ACHN (cell line): ENCODE measurements around the gene FOXP1.
"Not testable (repeated sequence)": the region's sequence is repeated elsewhere in the genome, so short reads cannot be mapped to it uniquely, and the experiment has no call there.

Experiments used
- DNase-seq: peaks from one replicate; pipeline ENCODE4 v3.0.0-alpha.2; 2015
- in situ Hi-C: cut with HindIII; loops from 2 replicates; pipeline ENCODE4 v1.10.0; 2017; ENCODE audit warnings: low sequenced_read_pairs, low pct_ligation_motif_present, low pct_unique_long_range_greater_than_20kb

The FOXP1 gene

DNA sequence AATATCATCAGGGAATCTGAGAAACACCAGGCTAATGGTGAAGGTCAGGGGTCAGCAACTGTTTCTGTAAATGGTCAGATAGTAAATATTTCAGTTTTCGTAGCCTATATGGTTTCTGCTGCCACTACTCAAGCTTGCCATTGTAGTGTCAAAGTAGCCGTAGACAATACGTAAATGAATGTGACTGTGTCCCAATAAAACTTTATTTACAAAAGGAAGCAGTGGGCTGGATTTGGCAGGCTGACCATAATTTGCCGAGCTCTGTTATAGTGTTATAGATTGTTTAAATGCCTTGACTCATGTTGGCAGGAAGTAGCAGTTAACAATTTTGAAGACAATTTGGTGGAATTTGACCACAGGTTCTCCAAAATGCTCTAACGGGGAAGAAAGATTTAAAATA lies 548.2 kb downstream of the FOXP1 start:
- no peak for DNase-seq
- in situ Hi-C loops = no loop called here

DNA sequence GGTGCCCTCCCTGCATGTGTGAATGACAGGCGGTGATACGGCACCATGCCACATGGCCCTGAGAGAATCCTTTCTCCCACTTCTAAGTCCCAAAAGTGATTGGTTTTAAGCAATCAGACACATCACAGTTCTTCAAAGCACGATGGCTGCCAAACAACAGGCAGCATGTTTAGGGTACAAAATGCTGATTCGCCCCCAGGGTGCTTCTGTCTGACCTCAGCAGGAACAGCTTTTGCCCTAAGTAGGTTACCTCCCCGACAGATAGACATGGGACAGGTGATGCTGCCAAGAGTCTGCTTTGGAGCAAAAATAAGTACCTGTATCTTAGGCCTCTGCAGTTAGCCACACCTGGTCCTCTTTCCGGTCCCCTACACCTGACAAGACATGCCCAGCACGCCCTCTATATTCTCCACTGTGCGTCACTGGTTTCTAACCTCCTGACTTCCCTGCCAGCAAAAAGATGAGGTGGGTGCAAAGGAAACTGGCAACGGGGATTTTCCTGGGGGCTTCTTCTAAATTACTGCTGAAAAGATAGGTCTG lies 549.8 kb downstream of the FOXP1 start:
- DNase-seq = no peak
- in situ Hi-C loops = no loop called here

DNA sequence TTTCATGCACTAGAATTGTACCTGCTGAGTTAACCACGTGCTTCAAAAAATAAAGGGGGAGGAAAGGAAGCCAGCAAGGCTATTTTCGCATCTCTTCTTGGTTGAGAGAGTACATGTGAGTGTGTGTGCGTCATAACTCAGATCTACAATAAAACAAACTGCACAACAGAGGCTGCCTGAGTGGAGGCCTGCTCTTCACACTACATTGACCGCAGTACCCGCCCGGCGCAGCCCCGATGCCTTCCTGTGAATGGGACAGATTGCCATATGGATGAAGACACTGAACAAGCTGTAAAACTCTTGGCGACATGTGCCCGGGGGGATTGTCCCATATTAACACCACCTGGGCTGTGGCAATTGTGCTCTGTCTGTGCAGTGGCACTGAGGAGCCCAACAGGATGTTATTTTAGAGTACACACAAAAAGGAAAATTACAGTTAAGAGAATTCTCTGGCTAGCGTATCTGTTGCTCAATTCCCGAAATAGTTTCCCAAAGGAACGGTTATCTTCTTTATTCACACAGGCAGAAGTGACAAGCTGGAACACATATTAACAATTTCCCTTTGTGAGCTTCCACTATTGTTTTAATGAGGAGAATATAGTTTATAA lies 551.5 kb downstream of the FOXP1 start:
- DNase-seq = no peak
- in situ Hi-C loops = no loop called here

DNA sequence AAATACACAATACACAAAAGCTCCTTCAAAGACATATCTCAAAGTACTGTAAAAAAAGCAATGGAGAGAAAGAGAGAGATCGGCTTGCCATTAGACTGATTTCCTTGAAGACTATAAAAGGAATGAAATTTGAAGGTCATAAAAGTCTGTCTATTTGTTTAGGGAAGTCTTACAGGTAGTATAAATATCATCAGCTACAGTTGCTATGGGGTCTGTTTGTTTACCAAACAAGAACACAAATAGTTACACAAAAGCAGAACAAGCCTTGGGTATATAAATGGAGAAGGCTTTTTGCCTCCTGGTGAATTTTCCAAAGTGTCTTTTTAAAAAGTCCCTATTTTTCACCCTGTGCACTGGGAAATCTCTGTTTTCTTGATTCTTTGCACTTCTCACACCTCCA lies 552.3 kb downstream of the FOXP1 start:
- in situ Hi-C loops = no loop called here
- DNase-seq = no peak

DNA sequence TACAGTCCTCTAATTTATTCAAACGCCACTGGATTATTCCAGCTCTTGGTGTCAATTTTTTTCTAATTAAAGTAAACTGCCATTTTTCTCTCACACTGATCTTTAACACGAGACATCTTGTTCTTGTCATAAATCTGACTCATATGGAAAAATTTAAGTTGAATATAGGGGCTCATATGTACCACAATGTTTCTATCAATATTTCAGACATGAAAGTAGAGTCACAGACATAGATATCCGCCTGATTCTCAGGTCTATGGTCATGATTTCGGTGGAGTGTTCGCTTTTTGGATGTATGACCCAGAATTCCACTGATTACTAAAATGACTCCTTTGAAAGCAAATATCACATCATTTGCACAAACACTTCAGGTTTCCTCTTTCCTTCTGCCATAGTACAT lies 552.8 kb downstream of the FOXP1 start:
- in situ Hi-C loops = no loop called here
- DNase-seq = no peak

DNA sequence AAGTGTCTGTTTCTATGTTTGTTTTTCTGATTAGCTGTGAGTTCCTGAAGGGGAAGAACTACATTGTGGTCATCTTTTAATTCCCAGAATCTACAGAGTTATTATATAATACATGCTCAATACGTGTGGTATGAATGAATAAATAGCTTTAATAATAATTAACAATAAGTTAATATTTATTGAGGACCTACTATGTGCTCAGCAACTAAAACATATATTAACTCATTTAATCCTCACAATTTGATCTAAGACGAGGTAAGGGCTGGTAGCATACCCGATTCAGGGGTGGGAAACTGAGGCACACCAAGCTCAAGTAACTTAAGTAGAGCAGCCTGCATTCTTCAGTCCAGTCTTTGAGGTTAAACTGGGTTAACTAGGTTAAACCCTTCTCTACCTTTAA lies 553.8 kb downstream of the FOXP1 start:
- in situ Hi-C loops = no loop called here
- DNase-seq = no peak

DNA sequence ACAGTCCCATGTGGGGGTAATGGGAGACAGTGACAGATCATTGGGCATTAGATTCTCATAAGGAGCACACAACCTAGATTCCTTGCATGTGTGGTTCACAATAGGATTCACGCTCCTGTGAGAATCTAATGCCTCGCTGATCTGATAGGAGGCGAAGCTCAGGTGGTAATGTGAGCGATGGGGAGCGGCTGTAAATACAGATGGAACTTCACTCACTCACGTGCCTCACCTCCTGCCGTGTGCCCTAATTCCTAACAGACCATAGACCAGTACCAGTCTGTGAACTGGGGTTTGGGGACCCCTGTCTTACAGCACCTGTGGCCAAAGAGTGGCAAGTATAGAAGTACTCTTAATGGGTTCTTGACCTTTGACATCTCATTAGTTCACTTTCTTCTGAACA lies 554.7 kb downstream of the FOXP1 start:
- in situ Hi-C loops = no loop called here
- DNase-seq = no peak

DNA sequence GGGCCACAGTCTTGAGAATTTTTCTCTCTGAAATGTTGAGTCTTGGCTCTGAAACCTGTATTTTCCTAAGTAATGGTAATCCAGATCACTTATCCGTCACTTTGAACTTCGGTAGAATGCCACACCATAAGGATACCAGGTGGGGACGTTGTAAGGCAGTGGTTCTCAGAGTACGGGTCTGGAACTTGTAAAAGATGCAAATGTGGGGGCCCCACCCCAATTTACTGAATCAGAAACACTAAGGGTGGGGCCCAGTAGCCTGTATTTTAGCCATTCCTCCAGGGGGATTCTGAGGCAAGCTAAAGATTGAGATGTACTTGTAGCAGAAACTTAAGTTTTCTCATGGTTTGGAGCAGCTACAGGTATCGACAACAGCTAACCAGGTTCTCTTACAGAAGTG lies 555.3 kb downstream of the FOXP1 start:
- DNase-seq = no peak
- in situ Hi-C loops = no loop called here

DNA sequence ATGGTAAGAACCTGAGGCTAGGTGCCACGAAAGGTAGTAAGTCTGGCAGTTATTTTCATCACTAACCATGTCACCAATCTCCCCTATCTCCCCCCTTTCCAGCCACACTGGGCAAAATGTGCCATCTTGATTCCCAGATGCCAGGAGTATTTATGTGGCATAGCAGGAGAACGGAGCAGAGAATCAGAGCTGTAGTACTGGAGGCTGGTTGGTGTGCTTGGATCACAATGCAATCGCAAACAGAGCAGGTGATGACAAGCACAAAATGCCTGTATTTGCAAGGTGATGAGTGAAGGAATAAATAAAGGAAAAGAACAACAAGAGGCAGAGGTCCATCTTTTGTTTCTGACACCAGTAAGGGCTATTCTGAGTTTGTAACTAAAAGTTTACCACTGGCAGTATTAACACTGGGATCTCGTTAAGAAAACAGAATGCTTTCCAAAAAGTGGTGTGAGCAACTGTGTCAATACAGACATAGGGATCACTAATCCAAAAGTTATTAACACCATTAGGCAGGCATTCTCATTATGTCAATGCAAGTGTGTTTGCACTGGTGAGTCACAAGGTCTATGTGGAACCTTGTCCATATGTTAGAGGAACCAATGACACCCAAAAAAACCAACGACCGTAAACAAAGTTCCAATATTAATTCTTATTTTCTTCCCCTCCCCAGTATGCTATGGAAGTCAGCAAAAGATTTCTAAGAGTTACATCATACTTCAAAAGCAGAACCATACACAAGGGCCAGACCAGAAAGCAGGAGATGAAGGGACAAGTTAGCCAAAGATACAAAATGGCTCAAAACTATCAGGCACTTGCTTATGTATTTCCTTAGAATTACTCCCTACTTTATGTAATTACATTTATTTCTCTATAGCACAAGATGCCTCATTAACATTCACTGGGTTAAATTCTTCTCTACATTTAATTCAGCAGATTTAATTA lies 556.6 kb downstream of the FOXP1 start:
- DNase-seq = no peak

DNA sequence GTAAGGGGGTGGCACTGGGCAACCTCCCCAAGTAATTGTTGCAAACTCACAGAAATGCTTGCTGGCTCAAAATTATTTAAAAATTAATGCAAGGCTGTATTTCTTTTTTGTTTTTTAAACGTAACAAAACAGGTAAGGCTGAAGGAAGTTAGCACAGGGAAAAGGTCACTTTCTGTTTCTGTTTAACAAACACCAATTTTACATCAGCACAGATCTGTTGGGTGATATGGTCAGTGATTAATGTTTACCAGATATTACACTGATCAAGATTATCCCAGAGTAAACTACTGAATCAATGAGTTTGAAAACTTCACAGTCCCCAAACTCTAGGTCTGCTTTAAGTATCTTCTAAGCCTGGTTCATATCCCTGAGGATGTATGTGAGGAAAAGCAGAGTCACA lies 558.0 kb downstream of the FOXP1 start:
- DNase-seq = no peak
- in situ Hi-C loops = no loop called here

More for the DNA sequence above, 556.6 kb downstream of the FOXP1 start:
- in situ Hi-C loops = no loop called here

DNA sequence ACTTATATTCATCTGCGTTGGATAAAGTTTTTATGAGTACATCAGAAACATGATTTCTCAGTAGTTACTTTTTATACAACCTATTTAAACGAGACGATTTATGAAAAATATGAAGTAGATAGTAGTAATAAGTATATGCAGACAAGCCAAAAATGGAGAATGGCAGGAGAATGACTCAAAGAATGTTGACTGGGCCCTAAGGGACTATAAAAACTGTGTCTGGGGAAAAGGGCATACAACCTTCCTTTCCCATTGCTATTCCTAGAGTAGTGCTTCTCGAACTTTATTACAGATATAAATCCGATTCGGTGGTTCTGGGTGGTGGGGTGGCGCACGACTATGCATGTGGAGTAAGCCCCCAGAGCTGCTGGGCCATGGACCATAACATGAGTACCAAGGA lies 558.5 kb downstream of the FOXP1 start:
- in situ Hi-C loops = no loop called here

DNA sequence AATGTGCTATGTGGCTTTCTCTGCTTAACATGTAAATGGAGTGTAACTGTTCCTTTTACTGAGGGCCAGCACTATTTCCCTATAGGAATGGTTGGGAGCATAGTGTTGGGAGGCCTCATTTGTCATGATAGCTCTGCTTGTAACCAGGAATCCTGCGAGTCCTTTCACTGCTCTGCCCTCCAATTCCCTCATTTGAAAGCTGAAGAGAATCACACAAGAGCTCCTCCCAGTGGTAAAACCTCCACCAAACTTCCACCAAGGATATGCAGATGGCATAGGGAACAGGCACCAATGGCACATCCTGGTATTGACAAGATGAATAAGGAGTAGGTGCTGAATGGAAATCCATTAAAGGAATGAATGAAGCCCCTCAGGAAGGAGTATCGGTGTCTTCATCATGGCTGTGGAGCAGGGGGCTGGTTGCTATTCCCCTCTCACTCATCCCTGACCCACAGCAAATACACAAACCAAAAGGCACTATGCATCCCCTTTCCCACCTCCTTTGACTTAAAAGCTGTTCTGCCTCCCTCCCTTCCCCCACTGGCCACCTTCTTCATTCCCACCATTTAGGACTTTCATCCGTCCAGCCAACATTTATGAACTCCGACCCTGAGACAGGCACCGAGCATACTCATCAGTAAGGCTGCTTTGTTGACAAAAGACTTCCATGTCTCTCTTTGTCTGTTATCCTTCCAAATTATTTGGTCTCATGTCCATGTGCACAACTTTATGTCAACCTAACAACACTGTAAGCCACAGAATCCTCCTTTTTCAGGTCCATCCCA lies 560.8 kb downstream of the FOXP1 start:
- in situ Hi-C loops = no loop called here
- DNase-seq = peak; percentile 41

More for the DNA sequence above, 558.5 kb downstream of the FOXP1 start:
- no peak for DNase-seq

DNA sequence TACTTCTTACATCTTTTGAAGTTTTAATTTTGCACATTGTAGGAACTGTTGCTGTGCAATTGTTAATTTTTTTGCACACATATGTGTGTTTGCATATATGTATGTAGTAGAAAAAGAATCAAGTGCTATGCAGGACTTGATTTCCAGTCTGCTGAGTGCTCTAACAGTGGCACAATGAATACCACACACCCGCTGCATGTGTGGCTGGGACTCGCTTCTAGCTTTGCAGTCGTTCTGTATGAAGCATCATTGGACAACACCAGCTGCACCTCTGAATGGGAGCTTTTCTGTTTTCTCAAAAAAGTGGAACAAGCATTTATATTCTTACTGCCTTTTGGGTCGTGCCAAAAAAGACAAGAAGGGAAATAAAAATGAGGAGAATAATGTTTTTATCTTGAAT lies 564.7 kb downstream of the FOXP1 start:
- in situ Hi-C loops = no loop called here

DNA sequence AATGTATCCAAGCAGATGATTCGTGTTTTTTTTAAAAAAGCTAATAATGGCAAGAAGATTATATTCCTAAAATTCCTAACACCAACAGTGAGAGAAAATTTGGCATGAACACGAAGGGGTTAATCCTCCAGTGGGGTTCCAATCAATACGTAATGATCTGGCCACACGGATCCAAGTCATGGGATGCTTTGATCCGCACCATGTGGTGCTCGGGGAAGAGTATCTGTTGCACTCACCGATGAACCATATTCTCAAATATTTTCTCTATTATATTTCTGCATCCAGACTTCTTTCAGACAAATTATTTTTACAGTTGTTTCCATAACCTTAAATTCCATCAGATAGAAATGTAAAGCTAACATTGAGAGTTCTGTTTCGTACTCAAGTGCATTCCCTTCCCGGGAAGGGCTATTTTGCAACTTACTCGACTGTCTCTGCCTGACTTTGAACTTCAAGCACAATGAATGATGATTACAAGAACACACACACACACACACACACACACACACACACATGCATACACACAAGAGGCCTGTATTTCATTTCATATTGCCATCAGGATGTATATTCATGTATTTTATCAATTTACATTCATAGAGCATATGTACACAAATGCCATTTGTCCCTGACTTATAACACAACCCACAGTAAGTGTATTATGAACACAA lies 567.2 kb downstream of the FOXP1 start:
- in situ Hi-C loops = no loop called here

More for the DNA sequence above, 564.7 kb downstream of the FOXP1 start:
- no peak for DNase-seq

DNA sequence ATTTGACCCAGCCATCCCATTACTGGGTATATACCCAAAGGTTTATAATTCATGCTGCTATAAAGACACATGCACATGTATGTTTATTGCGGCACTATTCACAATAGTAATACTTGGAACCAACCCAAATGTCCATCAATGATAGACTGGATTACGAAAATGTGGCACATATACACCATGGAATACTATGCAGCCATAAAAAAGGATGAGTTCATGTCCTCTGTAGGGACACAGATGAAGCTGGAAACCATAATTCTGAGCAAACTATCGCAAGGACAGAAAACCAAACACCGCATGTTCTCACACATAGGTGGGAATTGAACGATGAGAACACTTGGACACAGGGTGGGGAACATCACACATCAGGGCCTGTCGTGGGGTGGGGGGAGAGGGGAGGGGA lies 568.9 kb downstream of the FOXP1 start:
- DNase-seq, in situ Hi-C loops: not testable (repeated sequence)

More for the DNA sequence above, 567.2 kb downstream of the FOXP1 start:
- DNase-seq = no peak

DNA sequence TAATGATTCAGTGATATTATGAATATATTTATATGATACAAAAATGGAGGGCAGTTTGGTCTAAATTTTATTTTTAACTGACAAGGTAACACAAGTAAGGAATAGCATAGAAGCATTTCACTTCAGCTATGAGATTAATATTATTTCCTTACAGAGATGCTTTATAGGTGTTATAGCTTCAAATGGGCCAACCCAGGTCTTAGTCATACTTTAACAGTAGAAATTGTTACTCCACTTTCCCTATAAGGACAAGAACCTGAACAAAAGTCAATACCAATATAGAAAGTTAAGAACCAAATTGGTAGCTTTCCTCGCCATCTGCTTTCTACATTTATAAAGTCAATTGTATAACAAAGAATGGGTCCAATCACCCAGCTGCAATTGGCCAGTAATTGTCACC lies 570.6 kb downstream of the FOXP1 start:
- DNase-seq = no peak
- in situ Hi-C loops = no loop called here

DNA sequence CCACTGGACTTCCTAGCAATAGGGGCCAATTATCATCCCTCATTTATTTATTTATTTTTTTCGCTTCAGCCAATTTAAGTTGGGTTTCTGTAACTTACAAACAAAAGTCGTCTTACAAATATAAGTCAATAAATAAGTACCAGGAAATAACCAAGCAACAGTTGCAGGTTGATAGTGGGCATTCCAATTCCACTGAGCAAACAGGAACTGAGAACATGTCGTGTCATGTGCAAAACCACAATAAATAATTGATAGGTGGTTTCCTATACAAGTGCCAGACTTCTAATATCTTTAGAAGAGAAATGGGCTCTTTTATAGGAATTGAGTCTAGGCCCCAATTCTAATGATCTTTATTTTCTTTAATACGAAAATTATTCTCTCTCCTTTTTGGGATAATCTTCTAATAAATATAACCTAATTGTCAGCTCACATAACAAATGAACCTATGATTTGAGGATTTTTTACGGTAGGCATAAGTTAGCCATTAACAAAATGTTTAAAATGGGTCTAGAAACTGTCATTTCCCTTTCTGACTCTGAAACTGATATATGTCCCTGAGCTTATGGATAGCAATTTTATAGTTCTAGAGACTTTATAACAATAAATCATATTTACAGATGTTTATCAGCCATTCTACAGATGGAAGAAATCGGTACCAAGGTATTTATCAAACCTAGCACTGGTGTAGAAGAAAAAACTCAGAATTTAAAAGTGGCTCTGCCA lies 571.8 kb downstream of the FOXP1 start:
- in situ Hi-C loops = no loop called here

More for the DNA sequence above, 571.8 kb downstream of the FOXP1 start:
- DNase-seq = peak; percentile 29
